K562 (cell line): ENCODE data around the gene GABRB1. TPM values are rescaled to one million over a fixed set of nuclear protein-coding genes. Genes with fewer than 3 reads are reported as not detected.

Source experiments
- ATAC-seq: fragments of 200-7000 bp; cut with Tn5 transposase; 3 replicates; pipeline ENCODE4 v1.9.1; 2020; ENCODE audit warnings: moderate library complexity
- BruUV-seq: library from RNA; stranded (reverse); fragments of 400-500 nt; replicated peaks from 2 replicates; lab custom pipeline; 2021; lab: Mats Ljungman, UMichigan
- CTCF ChIA-PET: fragments of 300-600 bp; formaldehyde crosslinking; extraction: SDS; loops from one replicate; lab custom pipeline; 2021; ENCODE audit warnings: low intra/inter-chr PET ratio; lab: Yijun Ruan, JAX
- POLR2A ChIA-PET: fragments of 300-600, 350-650 bp; sonication (Branson Sonifier 250); formaldehyde crosslinking; extraction: SDS; loops from one replicate; lab custom pipeline; 2021; ENCODE audit warnings: antibody characterized with exemption, inconsistent platforms; lab: Yijun Ruan, JAX
- DNase-seq, 4 experiments: peaks; one replicate each; pipeline versions ENCODE4 v3.0.0 to v3.0.0-alpha.2; 2011 to 2018; ENCODE audit warnings: low spot score in 3 of 4, mixed read lengths in 3 of 4; ENCODE audit errors: extremely low read depth in 1 of 4
- FAIRE-seq: peaks from 2 replicates; lab custom pipeline; 2011; peaks lifted over from hg19 to GRCh38; lab: Jason Lieb, UNC
- H2AFZ ChIP-seq: 2 replicates; pipeline ENCODE4 v1.6.0; 2011; ENCODE audit warnings: low read depth, low read length, control low read depth, inconsistent platforms
- H3K27ac ChIP-seq: fragments of 200-600 bp; 3 replicates; pipeline ENCODE4 v1.8.0; 2011; ENCODE audit warnings: low read depth, mild to moderate bottlenecking, control low read depth, inconsistent platforms, low read length, moderate library complexity, mixed read lengths; ENCODE audit errors: extremely low read depth
- H3K27me3 ChIP-seq, 2 experiments: fragments of 300-600 bp in 1 of 2; 2 replicates in 1 of 2; 3 replicates in 1 of 2; pipeline versions ENCODE4 v1.6.0 to v1.8.0; 2011; ENCODE audit warnings: inconsistent platforms in 2 of 2, low read length in 2 of 2, mild to moderate bottlenecking in 1 of 2, mixed read lengths in 1 of 2, moderate library complexity in 1 of 2; ENCODE audit not compliant: control insufficient read depth in 2 of 2, insufficient read depth in 2 of 2
- H3K36me3 ChIP-seq: fragments of 300-600 bp; 3 replicates; pipeline ENCODE4 v1.8.0; 2011; ENCODE audit warnings: mild to moderate bottlenecking, low read length, inconsistent platforms; ENCODE audit not compliant: control insufficient read depth, insufficient read depth
- H3K4me1 ChIP-seq, 2 experiments: fragments of 200-600 bp in 1 of 2; replicated peaks in 1 of 2; 2 replicates in 1 of 2; 3 replicates in 1 of 2; pipeline versions ENCODE4 v1.5.1 to v1.8.0; 2011; ENCODE audit warnings: inconsistent platforms in 2 of 2, low read length in 2 of 2, mild to moderate bottlenecking in 1 of 2, mixed read lengths in 1 of 2, moderate library complexity in 1 of 2; ENCODE audit not compliant: control insufficient read depth in 2 of 2, insufficient read depth in 2 of 2
- H3K4me2 ChIP-seq: 2 replicates; pipeline ENCODE4 v1.6.1; 2011; ENCODE audit warnings: low read length, control low read depth, inconsistent platforms, mixed read lengths; ENCODE audit not compliant: insufficient read depth
- H3K4me3 ChIP-seq: fragments of 200-600 bp; sonication (generic), shearing (Covaris generic); 2 replicates; pipeline ENCODE4 v1.5.1; 2016; ENCODE audit warnings: control low read depth, inconsistent platforms
- H3K79me2 ChIP-seq: fragments of 200-600 bp; 3 replicates; pipeline ENCODE4 v1.8.0; 2011; ENCODE audit warnings: low read length, inconsistent platforms; ENCODE audit not compliant: control insufficient read depth, insufficient read depth
- H3K9ac ChIP-seq, 2 experiments: 2 replicates each; pipeline versions ENCODE4 v1.6.0 to v1.6.1; 2011; ENCODE audit warnings: low read depth in 2 of 2, low read length in 2 of 2, control low read depth in 1 of 2, inconsistent platforms in 1 of 2, mild to moderate bottlenecking in 1 of 2, mixed read lengths in 1 of 2; ENCODE audit not compliant: insufficient read depth in 1 of 2
- H3K9me1 ChIP-seq: one replicate; pipeline ENCODE4 v1.6.0; 2011; ENCODE audit warnings: inconsistent platforms, mild to moderate bottlenecking, low read length, moderate library complexity; ENCODE audit not compliant: control insufficient read depth, insufficient read depth
- H3K9me3 ChIP-seq: replicated peaks from 2 replicates; pipeline ENCODE4 v1.5.1; 2011; ENCODE audit warnings: low read depth, low read length, inconsistent platforms; ENCODE audit not compliant: control insufficient read depth, insufficient read depth
- H4K20me1 ChIP-seq: replicated peaks from 2 replicates; pipeline ENCODE4 v1.6.1; 2011; ENCODE audit warnings: low read length, inconsistent platforms, mixed read lengths; ENCODE audit not compliant: control insufficient read depth, insufficient read depth
- AFF1 ChIP-seq, 2 experiments: fragments of 450-650 bp; IDR thresholded peaks; 2 replicates each; pipeline ENCODE4 v1.6.1; 2018; ENCODE audit warnings: mild to moderate bottlenecking in 2 of 2, low read depth in 1 of 2; ENCODE audit not compliant: partially characterized antibody in 2 of 2
- GABPB2 ChIP-seq: fragments of 250-450 bp; sonication (Bioruptor Pico); conservative IDR thresholded peaks from 2 replicates; pipeline ENCODE4 v1.5.1; 2021; ENCODE audit warnings: mild to moderate bottlenecking
- GATAD2A ChIP-seq: fragments of 450-650 bp; IDR thresholded peaks from 2 replicates; pipeline ENCODE4 v1.6.1; 2017
- MBD2 ChIP-seq: sonication (generic); IDR thresholded peaks from 2 replicates; pipeline ENCODE4 v1.6.1; 2016; ENCODE audit warnings: low read depth, borderline replicate concordance
- MECOM ChIP-seq: fragments of 250-450 bp; sonication (Bioruptor Pico); IDR thresholded peaks from 2 replicates; pipeline ENCODE4 v1.8.0; 2022; ENCODE audit warnings: inconsistent platforms
- MEF2A ChIP-seq: IDR thresholded peaks from 2 replicates; pipeline ENCODE4 v1.6.1; 2011; ENCODE audit warnings: low read depth, mild to moderate bottlenecking, low read length, moderate library complexity; ENCODE audit not compliant: control insufficient read depth
- MXD1 ChIP-seq: fragments of 250-450 bp; sonication (Bioruptor Pico); IDR thresholded peaks from 2 replicates; pipeline ENCODE4 v1.8.0; 2021; ENCODE audit warnings: borderline replicate concordance, mild to moderate bottlenecking, moderate library complexity; ENCODE audit not compliant: poor library complexity, severe bottlenecking
- NR1H2 ChIP-seq: sonication (generic); formaldehyde crosslinking; IDR thresholded peaks from 2 replicates; pipeline ENCODE4 v1.4.0; 2020; ENCODE audit warnings: mild to moderate bottlenecking, missing genetic modification reagents
- SP2 ChIP-seq: IDR thresholded peaks from 2 replicates; pipeline ENCODE4 v1.6.1; 2011; ENCODE audit warnings: mild to moderate bottlenecking, low read depth, low read length, moderate library complexity; ENCODE audit not compliant: poor library complexity, severe bottlenecking; ENCODE audit errors: extremely low read depth
- STAT5A ChIP-seq: IDR thresholded peaks from 2 replicates; pipeline ENCODE4 v1.6.1; 2012; ENCODE audit warnings: low read length, inconsistent platforms, borderline replicate concordance
- TAL1 ChIP-seq: fragments of 450-650 bp; IDR thresholded peaks from 2 replicates; pipeline ENCODE4 v1.6.1; 2016; ENCODE audit warnings: mild to moderate bottlenecking
- ZFP36 ChIP-seq: fragments of 150-350 bp; IDR thresholded peaks from 2 replicates; pipeline ENCODE4 v1.6.1; 2018; ENCODE audit warnings: low read length, low read depth; ENCODE audit not compliant: partially characterized antibody
- ZNF253 ChIP-seq: fragments of 250-450 bp; sonication (Bioruptor Pico); conservative IDR thresholded peaks from 2 replicates; pipeline ENCODE4 v1.6.1; 2021; ENCODE audit warnings: mild to moderate bottlenecking
- ZNF589 ChIP-seq: fragments of 200-800 bp; sonication (Bioruptor generic); IDR thresholded peaks from 2 replicates; pipeline ENCODE4 v1.6.1; 2016; ENCODE audit warnings: low read depth, missing genetic modification characterization, missing compliant biosample characterization
- WGBS: fragments of 100-300 bp; shearing (Covaris generic); methylation state at CpG from one replicate; pipeline ENCODE4 v1.1.6; 2016; ENCODE audit warnings: low coverage, mixed read lengths; ENCODE audit not compliant: insufficient coverage; ENCODE audit errors: missing lambda C conversion rate; 5-methylcytosine and 5-hydroxymethylcytosine counted together
- in situ Hi-C: fragments of 300-500 bp; cut with MboI; formaldehyde crosslinking; loops from 4 replicates; pipeline ENCODE4 v1.15.0; 2018; ENCODE audit warnings: inconsistent platforms, mixed read lengths
- intact Hi-C: fragments of 100-400 bp; cut with micrococcal nuclease; formaldehyde crosslinking; loops from 2 replicates; pipeline ENCODE4 v1.14.2; 2022
- polyA plus RNA-seq, 8 experiments: library from polyadenylated mRNA; depleted of rRNA in 4 of 8; stranded (reverse) in 5 of 8; unstranded in 3 of 8; fragments of >200 nt; fragmentation: Nextera tagmentation in 2 of 8; fragmentation: Illumina TruSeq in 1 of 8; extraction: Ambion mirVana in 2 of 8; extraction: Trizol in 1 of 8; gene quantifications; 2 replicates each; pipeline versions ENCODE4 v1.2.1 to v1.2.3, GENCODE V29; 2011 to 2014; ENCODE audit warnings: inconsistent platforms in 1 of 8, missing spikeins in 1 of 8
- total RNA-seq, 7 experiments: library from RNA; depleted of rRNA in 6 of 7; stranded (reverse); fragments of >200 nt in 6 of 7; fragmentation: Illumina TruSeq in 2 of 7; extraction: Trizol in 2 of 7; gene quantifications; 2 replicates each; pipeline versions ENCODE4 v1.2.1 to v1.2.3, GENCODE V29; 2011 to 2021; ENCODE audit warnings: low replicate concordance in 1 of 7
- TF ChIP-seq, protein P1 (sequence below): fragments of 250-450 bp; sonication (Bioruptor Pico); IDR thresholded peaks from 2 replicates; pipeline ENCODE4 v1.4.0; 2020; ENCODE audit warnings: mild to moderate bottlenecking, moderate library complexity

The GABRB1 gene
- total and polyA plus RNA-seq, 9 of the 15 experiments (the other 6 are each of a cell fraction or from before 2014, with no cell fraction given) = not detected

DNA sequence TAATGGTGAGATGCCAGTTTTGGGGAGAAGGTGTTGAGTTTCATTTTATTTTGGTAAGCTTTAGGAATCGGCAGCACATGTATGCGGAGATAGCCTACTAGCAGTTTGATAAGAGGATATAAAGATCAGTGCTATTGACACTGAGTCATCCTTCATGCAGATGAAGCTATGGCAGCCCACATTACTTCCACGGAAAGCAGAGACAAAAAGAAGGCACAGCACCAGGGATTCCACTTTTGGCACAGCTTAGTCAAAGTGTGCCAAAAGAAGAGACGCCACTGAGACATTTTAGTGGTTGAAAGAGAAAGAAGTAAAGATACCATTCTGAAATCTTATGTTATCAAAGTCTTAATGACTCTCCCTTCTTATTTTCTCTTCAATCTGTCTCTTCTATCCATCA is 103.8 kb downstream of the GABRB1 start (continued):
- TF ChIP-seq AFF1 (IDR thresholded peaks at IDR 0.05; ENCODE audit: low read depth in 1 of 2, partially characterized antibody in 2 of 2) (no peak), MEF2A (no peak), STAT5A (no peak), SP2 (no peak), ZFP36 (no peak)

GRCh38 chr4:47143261-47143660 is 111.9 kb downstream of the GABRB1 start:
- intact Hi-C loops = no loop called here
- Histone ChIP-seq H3K79me2 (no peaks in the 10 kb centered on the region), H4K20me1 (no peaks in the 10 kb centered on the region), H3K27ac (no peak overlapping the region), H2AFZ (no peak overlapping the region), H3K9me1 (no peaks in the 10 kb centered on the region), H3K27me3 (no peaks in the 10 kb centered on the region), H3K4me2 (no peak overlapping the region), H3K9ac (no peak overlapping the region), H3K4me3 (no peak overlapping the region), H3K4me1 (no peaks in the 10 kb centered on the region), H3K9me3 (no peaks in the 10 kb centered on the region), H3K36me3 (no peaks in the 10 kb centered on the region)
- BruUV-seq = no TSS peak
- 0% methylated on average over 3 of the region's 3 CpGs for WGBS
- ChIA-PET POLR2A (no interaction called here), CTCF (no interaction called here)
- ATAC-seq (no peak), DNase-seq (no peak), FAIRE-seq (no peak)
- in situ Hi-C loops = no loop called here
- TF ChIP-seq GABPB2 (CRISPR knock-in tag) (no peak), TAL1 (no peak), ZNF253 (CRISPR knock-in tag) (no peak), ZNF589 (no peak), MECOM (CRISPR knock-in tag) (no peak), GATAD2A (no peak), MBD2 (no peak), NR1H2 (CRISPR knock-in tag) (no peak), MXD1 (CRISPR knock-in tag) (no peak)
- TF ChIP-seq, protein P1, sequence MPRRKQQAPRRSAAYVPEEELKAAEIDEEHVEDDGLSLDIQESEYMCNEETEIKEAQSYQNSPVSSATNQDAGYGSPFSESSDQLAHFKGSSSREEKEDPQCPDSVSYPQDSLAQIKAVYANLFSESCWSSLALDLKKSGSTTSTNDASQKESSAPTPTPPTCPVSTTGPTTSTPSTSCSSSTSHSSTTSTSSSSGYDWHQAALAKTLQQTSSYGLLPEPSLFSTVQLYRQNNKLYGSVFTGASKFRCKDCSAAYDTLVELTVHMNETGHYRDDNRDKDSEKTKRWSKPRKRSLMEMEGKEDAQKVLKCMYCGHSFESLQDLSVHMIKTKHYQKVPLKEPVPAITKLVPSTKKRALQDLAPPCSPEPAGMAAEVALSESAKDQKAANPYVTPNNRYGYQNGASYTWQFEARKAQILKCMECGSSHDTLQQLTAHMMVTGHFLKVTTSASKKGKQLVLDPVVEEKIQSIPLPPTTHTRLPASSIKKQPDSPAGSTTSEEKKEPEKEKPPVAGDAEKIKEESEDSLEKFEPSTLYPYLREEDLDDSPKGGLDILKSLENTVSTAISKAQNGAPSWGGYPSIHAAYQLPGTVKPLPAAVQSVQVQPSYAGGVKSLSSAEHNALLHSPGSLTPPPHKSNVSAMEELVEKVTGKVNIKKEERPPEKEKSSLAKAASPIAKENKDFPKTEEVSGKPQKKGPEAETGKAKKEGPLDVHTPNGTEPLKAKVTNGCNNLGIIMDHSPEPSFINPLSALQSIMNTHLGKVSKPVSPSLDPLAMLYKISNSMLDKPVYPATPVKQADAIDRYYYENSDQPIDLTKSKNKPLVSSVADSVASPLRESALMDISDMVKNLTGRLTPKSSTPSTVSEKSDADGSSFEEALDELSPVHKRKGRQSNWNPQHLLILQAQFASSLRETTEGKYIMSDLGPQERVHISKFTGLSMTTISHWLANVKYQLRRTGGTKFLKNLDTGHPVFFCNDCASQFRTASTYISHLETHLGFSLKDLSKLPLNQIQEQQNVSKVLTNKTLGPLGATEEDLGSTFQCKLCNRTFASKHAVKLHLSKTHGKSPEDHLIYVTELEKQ (CRISPR knock-in tag) = no peak
